Urinary bladder (tissue), 4 donors: ENCODE data around the gene PDZRN3. TPM values are rescaled to one million over a fixed set of nuclear protein-coding genes. Genes with fewer than 3 reads are reported as not detected.
"Not testable (repeated sequence)": the region's sequence is repeated elsewhere in the genome, so short reads cannot be mapped to it uniquely, and the experiment has no call there.

Experiments
- DNase-seq: peaks from one replicate; pipeline ENCODE4 v3.0.0-alpha.2; 2015; ENCODE audit errors: extremely low spot score
- H3K27ac ChIP-seq: one replicate; pipeline ENCODE4 v1.5.1; 2013; ENCODE audit warnings: low read depth, mild to moderate bottlenecking, moderate library complexity
- H3K36me3 ChIP-seq: one replicate; pipeline ENCODE4 v1.6.1; 2013; ENCODE audit warnings: mild to moderate bottlenecking, moderate library complexity; ENCODE audit not compliant: insufficient read depth
- H3K4me1 ChIP-seq: one replicate; pipeline ENCODE4 v1.6.1; 2013; ENCODE audit warnings: mild to moderate bottlenecking, moderate library complexity; ENCODE audit not compliant: insufficient read depth
- H3K4me3 ChIP-seq: one replicate; pipeline ENCODE4 v1.5.1; 2013; ENCODE audit warnings: low read depth, low read length
- WGBS: extraction: QIAGEN DNeasy Blood & Tissue Kit; methylation state at CpG from one replicate; pipeline ENCODE4 v1.1.7; 2013; 5-methylcytosine and 5-hydroxymethylcytosine counted together
- polyA plus RNA-seq: library from polyadenylated mRNA; stranded (reverse); fragments of 200-250 nt; gene quantifications from one replicate; pipeline ENCODE4 v1.2.3, GENCODE V29; 2013
- total RNA-seq: library from RNA; depleted of rRNA; stranded (reverse); fragments of >200 nt; gene quantifications from one replicate; pipeline ENCODE4 v1.2.3, GENCODE V29; 2014
- donor health status: healthy with polysubstance abuse.
- donor health status: healthy.

The PDZRN3 gene
- total and polyA plus RNA-seq, 2 donors: 61.6 to 98.0 TPM

GRCh38 chr3:73470860-73471259, 153.9 kb downstream of the PDZRN3 start:
- DNase-seq: no peak
- no peak overlapping the region for H3K27ac ChIP-seq

DNA sequence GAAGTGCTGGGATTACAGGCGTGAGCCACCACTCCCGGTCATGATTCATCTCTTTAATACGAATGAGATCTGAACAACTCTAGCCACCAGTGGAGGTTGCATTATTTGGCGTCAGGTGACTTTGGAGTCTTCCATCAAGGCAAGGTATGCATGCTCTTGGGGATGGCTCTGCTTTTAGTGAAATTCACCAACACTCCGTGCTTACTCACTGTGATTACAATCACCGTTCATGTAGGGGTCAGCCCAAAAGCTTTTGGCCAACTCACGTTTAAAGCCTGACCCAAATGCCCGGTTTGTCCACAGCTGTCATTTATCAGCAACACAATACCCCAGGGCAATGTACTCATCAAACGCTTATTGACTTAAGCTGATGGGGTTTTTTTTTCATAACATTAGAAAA, 155.4 kb downstream of the PDZRN3 start:
- 91% methylated on average over 9 of the region's 9 CpGs for WGBS
- no peaks in the 10 kb centered on the region for H3K36me3 ChIP-seq
- DNase-seq: no peak
- H3K4me1 ChIP-seq: peaks cover 2% of the 10 kb centered on the region
- H3K27ac ChIP-seq: no peak overlapping the region
- no peak overlapping the region for H3K4me3 ChIP-seq

More at GRCh38 chr3:73470860-73471259, 153.9 kb downstream of the PDZRN3 start:
- Histone ChIP-seq H3K4me1 (peaks cover 2% of the 10 kb centered on the region), H3K4me3 (no peak overlapping the region), H3K36me3 (no peaks in the 10 kb centered on the region)
- 72% methylated on average over 4 of the region's 4 CpGs for WGBS

GRCh38 chr3:73467211-73467610, 157.5 kb downstream of the PDZRN3 start:
- H3K4me1 ChIP-seq: peaks cover 2% of the 10 kb centered on the region
- no peak for DNase-seq
- WGBS: 82% methylated on average over 3 of the region's 3 CpGs
- H3K36me3 ChIP-seq: no peaks in the 10 kb centered on the region
- H3K27ac ChIP-seq: no peak overlapping the region
- H3K4me3 ChIP-seq: no peak overlapping the region

DNA sequence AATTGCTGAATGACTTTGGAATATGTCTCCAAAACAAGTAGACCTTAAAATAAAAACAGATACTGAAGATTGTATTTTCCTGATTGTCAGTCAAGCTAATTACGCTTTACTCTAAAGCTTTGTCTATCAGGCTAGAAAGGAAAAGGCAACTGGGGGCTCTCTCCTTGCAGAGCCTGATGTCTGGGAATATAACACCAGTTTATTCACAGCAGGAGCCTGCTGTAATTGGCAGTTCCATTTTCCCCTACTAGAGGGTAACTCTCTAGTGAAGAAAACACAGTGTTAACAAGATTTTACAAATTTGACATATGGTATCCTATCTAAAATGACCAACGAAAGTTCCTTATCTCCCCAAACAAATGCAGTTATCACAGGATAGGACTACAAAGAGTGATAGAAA, 158.8 kb downstream of the PDZRN3 start:
- Histone ChIP-seq H3K36me3 (no peaks in the 10 kb centered on the region), H3K4me3 (no peak overlapping the region), H3K4me1 (peaks cover 2% of the 10 kb centered on the region), H3K27ac (no peak overlapping the region)
- WGBS: 70% methylated on average over 2 of the region's 2 CpGs
- no peak for DNase-seq

DNA sequence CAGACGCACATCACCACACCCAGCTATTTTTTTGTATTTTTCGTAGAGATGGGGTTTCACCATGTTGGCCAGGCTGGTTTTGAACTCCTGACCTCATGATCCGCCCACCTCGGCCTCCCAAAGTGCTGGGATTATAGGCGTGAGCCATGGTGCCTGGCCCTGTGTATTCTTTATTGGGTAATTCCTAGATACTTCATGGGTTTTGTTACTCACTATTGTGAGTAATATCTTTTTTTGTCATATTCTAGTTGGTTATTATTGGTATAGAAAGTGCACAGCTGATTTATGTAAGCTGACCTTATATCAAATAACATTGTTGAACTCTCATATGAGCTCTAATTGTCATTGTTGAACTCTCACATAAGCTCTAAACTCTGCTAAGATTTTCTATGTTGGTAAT, 160.6 kb downstream of the PDZRN3 start:
- H3K4me1 ChIP-seq, H3K4me3 ChIP-seq, H3K27ac ChIP-seq, DNase-seq, H3K36me3 ChIP-seq: not testable (repeated sequence)
- 75% methylated on average over 5 of the region's 5 CpGs for WGBS

DNA sequence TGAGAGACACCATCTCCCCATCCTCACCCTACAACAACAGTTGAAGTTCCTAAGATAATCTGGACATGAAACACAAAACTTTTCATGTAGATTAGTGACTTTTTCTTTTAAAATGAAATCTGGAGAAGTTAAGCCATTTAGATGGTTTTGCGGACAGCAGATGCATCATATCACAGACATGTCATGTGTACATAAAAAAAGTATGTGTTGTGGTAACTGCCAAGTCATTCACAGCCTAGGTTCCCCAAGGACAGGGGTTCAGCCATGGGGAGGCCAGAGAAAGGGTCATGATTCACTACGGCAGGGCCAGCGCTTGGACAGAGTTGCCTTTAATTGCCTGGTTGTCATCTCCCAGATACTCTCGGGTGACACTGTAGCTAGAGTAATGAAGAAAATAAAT, 163.2 kb downstream of the PDZRN3 start:
- WGBS: 40% methylated on average over 4 of the region's 4 CpGs
- no peak for DNase-seq
- no peaks in the 10 kb centered on the region for H3K36me3 ChIP-seq
- no peaks in the 10 kb centered on the region for H3K4me1 ChIP-seq
- H3K27ac ChIP-seq: no peak overlapping the region
- H3K4me3 ChIP-seq: no peak overlapping the region

- Histone ChIP-seq H3K27ac (no peak overlapping the region), H3K4me1 (no peaks in the 10 kb centered on the region), H3K36me3 (no peaks in the 10 kb centered on the region), H3K4me3 (no peak overlapping the region)
- WGBS: 85% methylated on average over 2 of the region's 2 CpGs
- no peak for DNase-seq
These were observed 165.0 kb downstream of the PDZRN3 start for GRCh38 chr3:73459711-73460110.

DNA sequence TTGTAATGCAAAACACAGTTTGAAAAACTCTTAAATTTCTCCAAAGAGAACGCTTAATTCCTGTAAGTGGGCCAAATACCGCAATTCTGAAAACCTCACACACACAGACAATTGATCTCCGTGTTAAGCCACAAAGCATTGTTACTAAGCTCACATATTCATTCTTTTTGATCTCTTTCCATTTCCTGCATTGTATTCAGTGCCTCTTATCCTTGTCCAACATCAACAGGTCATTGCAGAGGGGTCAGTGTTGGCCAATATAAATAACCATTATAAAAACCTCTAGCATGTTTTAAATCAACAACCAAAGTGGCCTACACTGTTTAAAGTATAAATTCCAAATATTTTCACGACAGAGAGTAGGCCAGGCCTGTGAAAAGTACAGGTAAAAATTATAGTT, 171.1 kb downstream of the PDZRN3 start:
- no peaks in the 10 kb centered on the region for H3K36me3 ChIP-seq
- no peak overlapping the region for H3K4me3 ChIP-seq
- H3K27ac ChIP-seq: no peak overlapping the region
- WGBS: 53% methylated on average over 4 of the region's 4 CpGs
- DNase-seq: no peak
- H3K4me1 ChIP-seq: no peaks in the 10 kb centered on the region

- H3K4me3 ChIP-seq: no peak overlapping the region
- H3K36me3 ChIP-seq: no peaks in the 10 kb centered on the region
- 84% methylated on average over 3 of the region's 3 CpGs for WGBS
- no peaks in the 10 kb centered on the region for H3K4me1 ChIP-seq
- no peak overlapping the region for H3K27ac ChIP-seq
- no peak for DNase-seq
These were observed 172.0 kb downstream of the PDZRN3 start for GRCh38 chr3:73452729-73453128.

GRCh38 chr3:73451301-73451944, 173.3 kb downstream of the PDZRN3 start:
- H3K4me3 ChIP-seq: no peak overlapping the region
- H3K27ac ChIP-seq: no peak overlapping the region
- no peaks in the 10 kb centered on the region for H3K4me1 ChIP-seq
- DNase-seq: no peak
- no peaks in the 10 kb centered on the region for H3K36me3 ChIP-seq
- WGBS: 40% methylated on average over 3 of the region's 3 CpGs

DNA sequence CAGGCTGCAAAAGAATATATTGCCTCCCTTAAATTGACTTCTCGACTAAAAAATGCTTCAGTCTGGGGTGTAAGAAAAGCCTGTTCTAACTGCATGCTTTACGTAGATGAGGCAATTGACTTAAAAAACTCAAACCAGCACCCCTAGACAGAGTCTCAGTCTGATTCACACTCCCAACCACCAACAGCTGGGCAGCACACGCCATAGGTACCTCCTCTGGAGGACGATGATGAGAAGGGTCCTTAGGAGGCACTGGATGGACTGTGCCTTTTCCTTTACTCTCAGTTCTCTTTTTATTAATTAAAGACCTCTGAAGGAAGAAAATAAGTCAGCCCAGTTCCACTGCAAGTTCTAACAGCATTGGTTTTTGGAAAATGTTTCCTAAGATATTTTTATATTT, 175.0 kb downstream of the PDZRN3 start:
- no peak overlapping the region for H3K27ac ChIP-seq
- no peak for DNase-seq
- H3K36me3 ChIP-seq: no peaks in the 10 kb centered on the region
- H3K4me3 ChIP-seq: no peak overlapping the region
- H3K4me1 ChIP-seq: no peaks in the 10 kb centered on the region
- WGBS: 68% methylated on average over 4 of the region's 4 CpGs

DNA sequence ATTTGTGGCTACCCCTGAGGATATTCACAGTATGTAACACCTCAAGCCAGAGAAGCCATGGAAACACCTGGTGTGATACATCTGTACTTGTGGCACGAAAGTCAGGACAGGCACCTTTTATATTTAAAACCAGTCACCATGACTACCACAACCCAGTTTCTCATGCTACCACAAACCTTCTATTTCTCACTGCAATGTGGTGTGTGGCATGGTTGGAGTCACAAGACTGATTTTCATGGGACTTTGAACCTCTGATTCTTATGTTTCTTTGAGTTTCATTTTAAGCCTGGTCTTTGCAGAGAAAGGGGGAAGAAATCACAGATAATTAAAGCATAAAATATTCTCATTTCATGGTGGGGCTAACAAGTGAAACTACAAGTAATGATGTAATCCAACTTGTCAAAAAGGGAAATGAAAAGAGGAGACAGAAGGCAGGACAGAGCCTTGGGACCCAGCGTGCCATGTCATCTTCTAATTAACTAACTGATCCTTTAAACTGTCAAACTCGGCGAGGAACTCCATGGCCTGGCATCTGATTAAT, 175.9 kb downstream of the PDZRN3 start:
- Histone ChIP-seq H3K4me3 (no peak overlapping the region), H3K36me3 (no peaks in the 10 kb centered on the region), H3K4me1 (no peaks in the 10 kb centered on the region), H3K27ac (no peak overlapping the region)
- WGBS: 85% methylated on average over 4 of the region's 4 CpGs
- no peak for DNase-seq

DNA sequence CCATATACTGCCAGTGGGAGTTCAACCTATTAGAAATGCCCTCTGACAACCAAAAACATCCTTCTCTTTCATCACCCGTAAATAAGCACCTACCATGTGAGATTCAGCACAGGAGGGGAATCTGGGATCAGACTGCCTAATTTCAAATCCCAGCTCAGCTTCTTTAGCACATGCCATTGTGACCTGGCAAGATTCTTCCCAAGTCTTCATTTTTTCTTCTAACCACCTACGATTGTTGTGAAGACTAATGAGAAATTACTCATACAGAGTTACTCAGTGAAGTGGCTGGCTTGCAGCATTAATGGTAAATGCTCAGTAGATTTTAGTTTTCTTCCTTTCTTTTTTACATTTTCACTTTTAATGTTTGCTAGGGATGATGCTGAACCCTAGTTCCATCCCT, 176.7 kb downstream of the PDZRN3 start:
- H3K27ac ChIP-seq: no peak overlapping the region
- DNase-seq: no peak
- H3K4me3 ChIP-seq: no peak overlapping the region
- no peaks in the 10 kb centered on the region for H3K36me3 ChIP-seq
- H3K4me1 ChIP-seq: no peaks in the 10 kb centered on the region
- 89% methylated on average over 2 of the region's 2 CpGs for WGBS

GRCh38 chr3:73447111-73447510, 177.6 kb downstream of the PDZRN3 start:
- DNase-seq: no peak
- H3K4me3 ChIP-seq: no peak overlapping the region
- H3K27ac ChIP-seq: no peak overlapping the region
- WGBS: 58% methylated on average over 6 of the region's 6 CpGs
- no peaks in the 10 kb centered on the region for H3K36me3 ChIP-seq
- H3K4me1 ChIP-seq: no peaks in the 10 kb centered on the region
